Lower lobe of right lung (tissue), 2 donors: Measurements from ENCODE around the gene HOXA6. TPM values are rescaled to one million over a fixed set of nuclear protein-coding genes. Genes with fewer than 3 reads are reported as not detected.

ENCODE experiments used
- ATAC-seq, 2 donors: fragments of 200-7000 bp; cut with Tn5 transposase; one replicate each; pipeline ENCODE4 v1.9.1; 2020 to 2022; ENCODE audit warnings: mild to moderate bottlenecking in 2 of 2, moderate library complexity in 2 of 2
- DNase-seq: peaks from one replicate; pipeline ENCODE4 v3.0.0-alpha.2; 2020
- H3K27ac ChIP-seq: fragments of 200-600 bp; one replicate; pipeline ENCODE4 v1.8.0; 2022
- H3K27me3 ChIP-seq: fragments of 200-600 bp; one replicate; pipeline ENCODE4 v1.8.0; 2022; ENCODE audit warnings: low read depth
- H3K36me3 ChIP-seq: fragments of 200-600 bp; one replicate; pipeline ENCODE4 v1.8.0; 2022; ENCODE audit warnings: mild to moderate bottlenecking
- H3K4me1 ChIP-seq: fragments of 200-600 bp; one replicate; pipeline ENCODE4 v1.8.0; 2022
- H3K4me3 ChIP-seq: fragments of 200-600 bp; one replicate; pipeline ENCODE4 v1.8.0; 2022; ENCODE audit warnings: mild to moderate bottlenecking
- H3K9me3 ChIP-seq: fragments of 200-600 bp; one replicate; pipeline ENCODE4 v1.8.0; 2022
- intact Hi-C: fragments of 100-400 bp; cut with DNase I; formaldehyde crosslinking; loops from one replicate; pipeline ENCODE4 v1.11.0; 2022
- total RNA-seq: library from RNA; stranded (reverse); fragmentation: NEBNext Ultra II Directional; extraction: Animal tissue kit (Norgen Biotek cat#: 25700); gene quantifications from one replicate; pipeline ENCODE4 v1.2.1, GENCODE V29; 2021
- TF ChIP-seq, protein P1 (sequence below): fragments of 200-600 bp; IDR thresholded peaks from one replicate; pipeline ENCODE4 v1.8.0; 2022; ENCODE audit warnings: antibody characterized with exemption, mild to moderate bottlenecking
- donor health status: DM: no; HTN: yes; CAD: no; lungs with severe emphysema.

Gene HOXA6
- total RNA-seq, 1 donor from 2014 or later = 4.6 TPM

GRCh38 chr7:27138472-27138871 is 9.1 kb downstream of the HOXA6 start:
- intact Hi-C loops = no loop called here
- ATAC-seq = no peak
- H3K27me3 ChIP-seq = peaks cover 47% of the 10 kb centered on the region
- DNase-seq = no peak
- H3K9me3 ChIP-seq = no peaks in the 10 kb centered on the region
- H3K4me3 ChIP-seq = peak overlapping the region; percentile 70
- H3K27ac ChIP-seq = peak overlapping the region; percentile 95
- no peaks in the 10 kb centered on the region for H3K36me3 ChIP-seq
- TF ChIP-seq, protein P1, sequence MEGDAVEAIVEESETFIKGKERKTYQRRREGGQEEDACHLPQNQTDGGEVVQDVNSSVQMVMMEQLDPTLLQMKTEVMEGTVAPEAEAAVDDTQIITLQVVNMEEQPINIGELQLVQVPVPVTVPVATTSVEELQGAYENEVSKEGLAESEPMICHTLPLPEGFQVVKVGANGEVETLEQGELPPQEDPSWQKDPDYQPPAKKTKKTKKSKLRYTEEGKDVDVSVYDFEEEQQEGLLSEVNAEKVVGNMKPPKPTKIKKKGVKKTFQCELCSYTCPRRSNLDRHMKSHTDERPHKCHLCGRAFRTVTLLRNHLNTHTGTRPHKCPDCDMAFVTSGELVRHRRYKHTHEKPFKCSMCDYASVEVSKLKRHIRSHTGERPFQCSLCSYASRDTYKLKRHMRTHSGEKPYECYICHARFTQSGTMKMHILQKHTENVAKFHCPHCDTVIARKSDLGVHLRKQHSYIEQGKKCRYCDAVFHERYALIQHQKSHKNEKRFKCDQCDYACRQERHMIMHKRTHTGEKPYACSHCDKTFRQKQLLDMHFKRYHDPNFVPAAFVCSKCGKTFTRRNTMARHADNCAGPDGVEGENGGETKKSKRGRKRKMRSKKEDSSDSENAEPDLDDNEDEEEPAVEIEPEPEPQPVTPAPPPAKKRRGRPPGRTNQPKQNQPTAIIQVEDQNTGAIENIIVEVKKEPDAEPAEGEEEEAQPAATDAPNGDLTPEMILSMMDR = no peak
- H3K4me1 ChIP-seq = peaks cover 36% of the 10 kb centered on the region

GRCh38 chr7:27137640-27138315 is 9.8 kb downstream of the HOXA6 start:
- Histone ChIP-seq H3K4me1 (peaks cover 37% of the 10 kb centered on the region), H3K27ac (peak overlapping the region; percentile 95), H3K36me3 (no peaks in the 10 kb centered on the region), H3K27me3 (peaks cover 40% of the 10 kb centered on the region), H3K9me3 (no peaks in the 10 kb centered on the region), H3K4me3 (peak overlapping the region; percentile 70)
- TF ChIP-seq, protein P1 = no peak
- intact Hi-C loops = no loop called here
- DNase-seq (no peak), ATAC-seq (no peak)

DNA sequence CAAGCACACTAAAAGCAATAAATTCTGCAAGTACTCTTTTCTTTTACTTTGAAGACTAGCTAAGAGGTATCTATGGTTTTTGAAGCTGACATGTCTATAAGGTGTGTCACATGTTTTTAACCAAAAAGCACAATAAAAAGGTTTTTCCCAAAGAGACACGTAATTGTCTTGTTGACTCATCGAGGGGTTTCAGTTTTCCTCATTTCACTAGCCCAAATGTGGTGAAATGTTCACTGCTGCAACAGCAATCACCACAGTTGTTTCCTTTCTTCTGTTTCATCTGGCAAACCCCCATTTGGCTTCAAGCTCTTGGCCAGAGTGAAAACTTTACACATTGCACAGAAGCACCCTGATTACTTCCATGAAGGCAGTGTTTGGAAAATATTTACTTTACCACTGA is 13.2 kb downstream of the HOXA6 start:
- no peak for DNase-seq
- intact Hi-C loops = no loop called here
- Histone ChIP-seq H3K27ac (peak overlapping the region; percentile 95), H3K36me3 (no peaks in the 10 kb centered on the region), H3K4me3 (no peak overlapping the region), H3K27me3 (peaks cover 35% of the 10 kb centered on the region), H3K9me3 (no peaks in the 10 kb centered on the region), H3K4me1 (peaks cover 46% of the 10 kb centered on the region)
- ATAC-seq = no peak
- TF ChIP-seq, protein P1 = no peak

DNA sequence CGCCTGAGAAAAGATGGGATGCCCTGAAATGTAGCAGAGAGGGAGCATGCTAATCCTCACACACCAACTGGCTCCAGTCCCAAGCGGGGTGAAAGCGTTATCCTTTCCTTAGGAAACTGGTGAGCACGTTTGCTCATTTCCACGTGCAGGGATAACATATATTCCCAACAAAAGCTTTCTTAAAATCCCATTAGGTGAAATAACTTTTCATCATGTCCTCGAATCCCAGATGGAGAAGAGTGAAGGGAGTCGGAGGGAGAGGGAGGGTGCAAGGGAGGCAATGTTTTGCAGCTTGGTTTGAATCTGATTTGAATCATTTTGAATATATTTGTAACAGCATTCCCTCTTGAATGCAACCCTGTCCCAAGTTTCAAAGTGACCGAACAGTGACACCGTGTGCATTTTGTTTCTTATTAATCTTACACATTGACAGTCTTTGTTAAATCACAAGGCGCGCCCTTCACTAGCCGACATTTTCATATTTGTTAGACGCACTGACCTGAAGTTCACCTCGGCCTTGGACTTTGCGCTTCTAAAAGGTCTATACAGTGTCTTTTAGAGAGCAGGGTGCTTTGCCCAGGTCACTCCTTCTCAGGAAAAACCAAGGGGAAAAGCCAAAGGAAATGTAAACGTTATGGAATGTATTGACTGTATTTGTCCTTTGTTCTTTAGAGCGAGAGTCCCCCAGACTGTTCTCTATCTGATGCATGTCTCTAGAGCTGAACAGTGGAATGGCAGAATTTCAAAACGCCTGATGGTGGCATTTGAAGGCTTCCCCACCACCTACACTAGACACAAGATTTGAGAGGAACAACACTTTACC is 14.0 kb downstream of the HOXA6 start:
- TF ChIP-seq, protein P1 = no peak
- no peak for ATAC-seq
- peaks cover 31% of the 10 kb centered on the region for H3K27me3 ChIP-seq
- peaks cover 46% of the 10 kb centered on the region for H3K4me1 ChIP-seq
- no peaks in the 10 kb centered on the region for H3K9me3 ChIP-seq
- no peaks in the 10 kb centered on the region for H3K36me3 ChIP-seq
- peak overlapping the region; percentile 58 for H3K27ac ChIP-seq
- intact Hi-C loops = no loop called here
- no peak overlapping the region for H3K4me3 ChIP-seq
- DNase-seq = no peak

- DNase-seq (no peak), ATAC-seq (no peak)
- H3K36me3 ChIP-seq = no peaks in the 10 kb centered on the region
- intact Hi-C loops = no loop called here
- TF ChIP-seq, protein P1 = no peak
- H3K9me3 ChIP-seq = no peaks in the 10 kb centered on the region
- no peak overlapping the region for H3K4me3 ChIP-seq
- peaks cover 35% of the 10 kb centered on the region for H3K27me3 ChIP-seq
- H3K4me1 ChIP-seq = peaks cover 40% of the 10 kb centered on the region
- no peak overlapping the region for H3K27ac ChIP-seq
Observed at GRCh38 chr7:27132978-27133377, 14.6 kb downstream of the HOXA6 start.
